HS-5 (cell line): ENCODE data around the gene POU2F2.

Experiments
- DNase-seq: peaks from one replicate; pipeline ENCODE4 v3.0.0-alpha.2; 2012; ENCODE audit warnings: low read depth

POU2F2 gene

DNA sequence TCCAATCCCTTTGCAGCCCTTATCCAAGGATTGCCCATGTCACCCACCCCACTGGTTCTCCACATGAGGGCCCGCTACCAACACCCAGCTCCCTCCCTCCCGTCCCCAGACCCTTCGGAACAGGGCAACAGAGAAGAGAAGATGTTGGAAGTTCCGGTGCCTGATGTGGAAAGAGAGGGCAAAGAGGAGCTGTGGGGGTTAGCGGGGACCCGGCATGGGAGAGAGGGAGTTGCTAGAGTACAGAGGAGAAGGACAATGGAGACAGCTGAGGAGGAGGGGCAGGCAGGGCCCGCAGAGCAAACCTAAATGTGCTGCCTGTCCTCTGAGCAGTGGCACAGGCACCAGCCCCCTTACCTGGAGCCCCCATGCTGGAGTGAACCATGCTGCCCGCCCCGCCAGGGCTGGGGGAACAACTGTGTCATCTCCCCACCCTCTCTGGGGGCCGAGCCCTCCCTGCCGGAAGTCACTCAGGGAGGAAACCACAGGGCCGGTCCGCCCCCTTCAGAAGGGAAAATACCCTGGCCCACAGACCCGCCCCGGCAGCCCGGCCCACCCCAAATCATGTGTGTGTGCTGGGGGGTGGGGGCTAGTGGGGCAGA lies at the start of gene POU2F2:
POU2F2 (minus strand) TSS at position 417 of the 599 bp plus-strand sequence; CDS start at position 382, 35 bp downstream.
- DNase-seq: no peak

DNA sequence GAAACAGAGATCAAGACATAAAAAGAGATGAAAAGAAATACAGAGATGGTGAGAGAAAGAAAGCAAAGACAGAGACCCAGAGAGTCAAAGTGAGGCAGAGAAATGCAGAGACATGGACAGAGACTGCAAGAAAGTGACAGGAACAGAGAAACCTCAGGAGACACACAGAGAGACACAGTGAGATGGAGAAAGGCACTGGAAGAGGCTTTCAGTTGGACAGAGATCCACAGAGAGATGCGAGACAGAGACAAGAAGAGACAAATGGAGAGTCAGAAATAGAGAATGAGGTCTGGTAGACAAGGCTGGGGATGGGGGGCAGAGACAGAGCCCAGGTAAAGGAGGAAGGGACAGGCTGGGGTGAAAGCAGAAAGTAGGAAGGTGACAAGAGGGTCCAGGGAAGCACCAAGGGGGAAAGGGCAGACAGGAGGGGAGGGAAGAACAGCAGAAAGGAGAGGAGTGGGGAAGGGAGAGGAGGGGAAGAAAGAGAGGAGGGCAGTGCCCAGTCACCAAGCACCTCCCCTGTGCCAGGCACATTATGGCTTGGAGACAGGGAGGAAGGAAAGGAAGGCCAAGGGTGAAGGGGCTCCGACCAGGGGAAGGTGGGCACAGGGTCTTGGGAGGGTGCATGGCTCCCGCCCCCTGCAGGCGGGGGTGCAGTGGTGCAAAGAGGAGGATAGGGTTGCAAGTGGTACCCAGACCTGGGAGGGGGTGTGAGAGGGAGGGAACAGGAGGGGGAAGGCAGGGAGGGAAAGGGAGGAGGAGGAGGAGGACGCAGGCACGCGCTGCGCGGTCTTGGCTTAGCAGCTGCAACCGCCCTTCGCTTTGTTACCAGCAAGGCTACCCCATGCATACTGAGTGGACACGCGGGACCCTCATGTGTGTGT lies 46.8 kb upstream of the POU2F2 start:
- DNase-seq: no peak

DNA sequence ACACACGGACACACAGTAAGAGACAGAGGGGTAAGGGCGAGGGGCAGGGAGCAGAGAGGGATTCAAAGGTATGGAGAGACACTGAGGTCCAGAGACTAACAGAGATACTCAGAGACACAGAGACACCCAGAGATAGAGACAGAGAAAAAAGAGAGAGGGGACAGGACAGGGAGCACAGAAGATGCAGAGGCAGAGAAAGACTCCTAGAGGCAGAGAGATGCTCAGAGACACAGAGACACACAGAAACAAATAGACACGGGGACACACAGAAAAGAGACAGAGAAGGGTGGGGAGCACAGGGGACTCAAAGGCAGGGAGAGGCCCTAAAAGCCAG lies 45.4 kb upstream of the POU2F2 start:
- DNase-seq: no peak

DNA sequence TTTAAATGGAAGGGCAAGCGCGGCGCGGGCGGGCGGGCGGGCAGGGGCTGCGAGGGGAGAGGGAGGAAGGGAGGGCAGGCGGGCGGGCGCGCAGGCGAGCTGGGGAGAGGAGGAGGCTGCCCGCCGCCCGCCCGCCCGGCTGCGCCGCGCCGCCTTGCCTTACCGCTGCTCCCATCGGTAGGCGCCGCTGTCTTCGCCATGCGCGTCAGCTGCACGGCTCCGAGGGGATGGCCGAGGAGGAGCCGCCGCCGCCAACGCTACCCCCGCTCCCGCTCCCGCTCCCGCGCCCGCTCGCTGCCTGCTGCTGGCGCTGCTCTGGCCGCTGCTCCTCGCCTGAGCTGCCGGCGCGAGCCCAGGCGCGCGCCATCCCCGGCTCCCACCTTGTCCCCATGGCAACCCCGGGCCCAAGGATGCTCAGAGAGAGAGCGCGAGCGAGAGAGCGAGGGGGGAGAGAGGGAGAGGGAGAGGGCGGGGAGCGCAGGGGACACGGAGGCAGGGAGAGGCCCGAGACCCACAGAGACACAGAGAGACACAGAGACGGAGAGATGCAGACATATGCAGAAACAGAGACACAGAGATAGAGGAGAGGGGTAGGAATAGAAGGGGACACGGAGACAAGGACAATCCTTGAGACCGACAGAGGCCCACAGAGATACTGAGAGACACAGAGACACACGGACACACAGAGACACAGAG lies 44.9 kb upstream of the POU2F2 start:
- DNase-seq: no peak

DNA sequence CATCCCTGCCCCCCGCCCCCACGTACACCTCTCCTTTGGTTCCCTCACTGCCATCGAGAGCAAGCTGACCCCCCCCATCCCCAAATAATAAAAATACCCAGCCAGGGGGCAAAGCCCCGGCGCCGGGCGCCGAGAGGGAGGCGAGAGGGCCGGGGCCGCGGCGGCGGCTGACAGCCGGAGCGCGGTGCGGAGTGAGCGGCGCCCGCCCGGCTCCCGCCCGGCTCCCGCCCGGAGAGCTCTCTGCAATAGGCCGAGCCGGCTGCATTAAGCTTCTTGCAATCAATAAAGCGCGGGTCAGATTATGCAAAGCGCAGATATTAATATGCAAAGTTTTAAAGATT lies 44.4 kb upstream of the POU2F2 start:
- DNase-seq: no peak

DNA sequence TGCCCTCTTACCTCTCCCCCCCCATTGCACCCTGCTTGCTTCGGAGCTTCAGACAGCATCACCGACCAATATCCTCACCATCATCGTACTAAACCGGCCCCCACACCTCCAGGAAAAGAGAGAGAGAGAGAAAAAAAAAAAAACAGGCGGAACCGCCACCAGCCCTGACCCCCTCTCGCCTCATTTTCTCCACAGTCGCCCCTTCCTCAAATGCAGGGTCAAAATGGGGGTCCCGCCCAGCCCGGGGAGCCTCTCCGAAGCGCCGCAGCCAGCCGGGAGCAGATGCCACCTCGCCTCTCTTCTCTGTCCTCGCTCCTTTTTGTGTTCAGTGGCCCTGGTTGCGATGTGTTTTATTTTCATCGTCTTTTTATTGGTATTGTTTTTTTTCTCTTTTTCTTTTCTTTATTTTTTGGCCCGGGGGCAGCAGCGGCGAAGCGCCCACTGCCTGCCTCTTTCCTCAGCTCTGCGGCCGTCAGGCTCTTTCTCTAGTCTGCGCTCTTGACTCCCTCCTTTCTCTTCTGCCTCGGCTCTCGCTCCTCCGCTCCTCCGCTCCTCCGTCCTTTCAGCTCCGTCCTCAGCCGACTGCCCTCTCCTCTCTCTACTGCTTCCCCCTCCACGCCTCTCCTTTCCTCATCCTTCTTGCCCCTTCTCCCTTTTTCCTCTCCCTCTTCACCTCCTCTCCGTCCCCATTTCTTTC lies 43.9 kb upstream of the POU2F2 start:
- no peak for DNase-seq

DNA sequence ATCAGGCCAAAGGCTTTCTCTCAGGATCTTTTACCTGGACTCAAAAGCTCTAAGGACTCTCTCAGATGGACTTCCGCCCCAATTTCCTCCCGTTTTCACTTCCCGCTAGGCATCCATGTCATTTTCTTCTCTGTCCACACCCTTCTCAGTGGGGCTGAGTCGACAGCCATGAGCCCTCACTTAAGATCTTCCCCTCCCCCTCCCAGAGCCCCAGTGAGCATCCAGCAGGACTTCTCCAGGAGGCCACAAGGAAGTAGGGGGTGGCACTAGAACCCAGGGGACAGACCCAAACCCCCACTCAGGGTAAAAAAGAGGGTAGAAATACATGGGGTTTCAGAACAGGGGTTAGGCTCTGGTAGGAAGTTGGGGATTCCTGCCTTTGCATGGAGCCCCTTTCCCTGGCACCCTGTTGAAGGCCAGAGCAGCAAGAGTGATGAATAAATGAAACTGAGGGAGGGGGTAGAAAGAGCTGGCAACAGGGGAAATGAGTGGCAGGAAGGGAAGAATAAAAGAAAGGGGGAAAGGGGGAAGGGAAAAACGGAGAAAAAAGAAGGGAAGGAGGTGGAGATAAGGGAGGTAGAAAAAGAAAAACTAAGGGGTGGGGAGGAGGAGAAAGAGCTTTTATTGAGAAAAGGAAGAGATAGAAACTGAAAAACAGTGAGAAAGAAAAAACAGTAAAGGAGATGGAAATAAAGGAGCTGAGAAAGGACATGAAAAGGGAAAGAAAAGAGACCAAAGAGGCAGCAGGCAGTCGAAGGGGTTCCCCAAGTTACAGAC lies 42.9 kb upstream of the POU2F2 start:
- no peak for DNase-seq

DNA sequence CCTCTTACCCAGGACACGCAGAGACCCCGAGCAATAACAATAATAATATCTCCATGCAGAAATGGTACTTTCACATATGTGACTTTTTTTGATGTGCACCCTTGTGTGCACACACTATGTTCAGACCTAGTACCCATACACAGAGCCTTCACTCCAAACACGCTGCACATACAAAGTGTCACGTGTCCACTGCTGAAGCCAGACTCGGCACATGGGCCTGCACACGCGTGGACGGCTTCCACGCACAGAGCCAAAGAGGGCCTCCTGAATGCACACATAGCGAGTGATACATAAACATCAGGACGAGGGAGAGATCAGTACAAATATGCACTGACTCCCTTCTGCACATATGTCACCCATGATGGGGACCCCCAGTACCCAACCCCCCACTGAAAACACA lies 41.9 kb upstream of the POU2F2 start:
- no peak for DNase-seq

DNA sequence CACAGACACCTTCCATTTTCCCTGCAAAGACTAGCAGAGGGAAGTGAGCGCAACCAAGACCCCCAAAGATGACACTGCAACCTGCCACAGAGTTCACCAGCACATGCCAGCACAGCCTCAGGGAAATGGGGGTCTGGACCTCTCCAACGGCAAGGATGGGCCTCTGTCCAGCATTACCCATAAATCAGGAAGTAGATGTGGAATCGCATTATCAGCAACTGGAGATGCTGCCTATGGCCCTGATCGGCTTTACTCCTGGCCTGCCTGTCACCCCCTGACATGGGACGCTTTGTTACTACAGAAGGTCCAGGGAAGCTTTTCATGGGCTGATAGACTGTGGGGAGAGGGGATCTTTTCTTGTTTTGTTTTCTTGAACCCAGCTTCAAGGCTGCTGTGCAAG lies 41.4 kb upstream of the POU2F2 start:
- DNase-seq: no peak

DNA sequence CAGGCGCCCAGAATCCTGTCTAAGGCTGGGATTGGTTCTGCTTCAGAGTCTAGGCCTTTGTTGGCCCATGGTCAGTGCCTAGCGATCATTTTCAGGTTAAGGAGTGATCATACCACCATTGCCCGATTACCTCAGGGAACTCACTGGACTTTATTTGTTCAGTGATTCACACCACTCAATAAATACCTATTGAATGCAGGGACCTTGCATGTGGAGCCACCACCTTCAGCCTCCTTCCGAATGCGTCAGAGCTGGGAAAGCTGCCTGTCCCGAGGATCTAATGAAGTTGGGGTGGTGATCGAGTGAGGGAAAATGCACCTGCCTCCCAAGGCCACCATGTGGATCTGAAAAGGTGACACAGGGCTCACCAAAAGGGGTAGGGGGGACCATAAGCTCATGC lies 40.0 kb upstream of the POU2F2 start:
- DNase-seq: no peak

DNA sequence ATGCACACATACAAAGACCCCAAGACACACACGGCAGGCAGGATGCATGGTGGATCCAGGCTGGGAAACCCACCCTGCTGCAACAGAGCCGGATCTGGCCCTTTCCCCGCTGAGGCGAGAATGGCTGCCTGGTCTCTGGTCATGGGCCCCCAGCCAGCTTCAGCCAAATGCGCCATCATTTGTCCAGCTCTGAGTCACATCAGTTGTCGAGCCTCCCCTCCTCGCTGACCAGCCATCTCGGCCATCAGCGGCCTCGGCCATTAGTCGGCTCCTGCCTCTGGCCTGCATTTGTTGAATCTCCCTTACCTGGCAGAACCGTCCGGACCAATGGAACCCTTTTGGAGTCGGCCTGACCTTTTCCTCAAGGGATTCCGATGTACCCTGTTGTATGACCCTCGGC lies 38.5 kb upstream of the POU2F2 start:
- DNase-seq: no peak

DNA sequence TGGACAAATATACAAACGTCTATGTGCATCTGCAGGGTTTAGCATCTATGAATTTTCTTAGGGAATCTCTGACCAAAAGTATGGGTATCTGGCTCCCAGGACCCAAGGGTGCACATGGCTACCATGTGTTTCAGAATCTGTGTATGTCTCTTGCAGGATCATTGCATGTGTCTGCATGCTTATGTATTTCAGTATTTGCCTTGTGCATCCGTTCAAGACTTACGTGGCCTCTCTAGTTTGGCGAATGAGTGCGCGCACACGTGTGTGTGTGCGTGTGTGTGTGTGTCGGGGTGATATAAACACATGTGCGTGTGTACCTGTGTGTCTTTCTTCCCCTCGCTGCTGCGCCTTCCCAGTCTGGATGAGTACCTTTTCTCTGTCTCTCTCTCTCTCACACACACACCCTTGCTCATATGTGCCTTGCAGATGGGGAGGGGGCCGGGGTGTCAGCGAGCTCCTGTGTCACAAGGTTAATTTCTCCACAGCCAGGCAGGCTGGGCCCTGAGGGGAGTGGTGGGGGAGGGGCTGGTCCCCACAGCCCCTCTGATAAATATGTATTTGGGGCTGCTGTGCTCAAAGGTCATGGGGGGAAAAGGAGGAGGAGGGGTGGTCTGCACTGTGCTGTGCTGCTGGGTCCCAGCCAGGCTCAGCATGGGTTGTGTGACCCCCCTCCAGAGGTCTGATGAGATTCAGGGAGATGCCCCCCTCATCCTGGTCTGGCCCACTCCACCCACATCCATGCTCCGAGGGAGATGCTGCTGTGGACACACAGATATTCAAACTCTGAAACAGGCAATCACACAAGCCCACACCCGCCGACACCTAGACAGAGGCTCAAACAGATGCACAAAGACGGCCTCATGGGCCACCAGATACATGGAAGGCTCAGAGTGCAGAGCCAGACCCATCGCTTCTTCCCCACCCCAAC lies 37.5 kb upstream of the POU2F2 start:
- DNase-seq: no peak

DNA sequence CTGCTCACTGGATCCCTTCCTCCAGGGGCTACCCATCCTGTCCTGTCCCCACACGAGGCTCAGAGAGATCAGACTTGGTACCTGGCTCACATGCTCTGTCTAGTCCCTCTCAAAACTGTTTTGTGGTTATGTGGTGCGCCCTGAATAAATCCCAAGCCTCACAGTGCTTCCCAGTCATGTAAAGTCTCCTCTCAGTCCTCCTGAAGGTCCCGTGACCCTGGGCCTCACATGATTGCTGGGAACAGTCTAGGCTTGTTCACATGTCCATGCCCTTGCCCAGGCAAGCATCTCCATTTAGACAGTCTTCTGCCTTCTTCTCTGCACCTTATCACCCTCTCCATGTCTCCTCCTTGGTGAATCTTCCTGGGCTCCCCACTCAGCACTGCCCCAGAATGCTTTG lies 36.0 kb upstream of the POU2F2 start:
- no peak for DNase-seq

DNA sequence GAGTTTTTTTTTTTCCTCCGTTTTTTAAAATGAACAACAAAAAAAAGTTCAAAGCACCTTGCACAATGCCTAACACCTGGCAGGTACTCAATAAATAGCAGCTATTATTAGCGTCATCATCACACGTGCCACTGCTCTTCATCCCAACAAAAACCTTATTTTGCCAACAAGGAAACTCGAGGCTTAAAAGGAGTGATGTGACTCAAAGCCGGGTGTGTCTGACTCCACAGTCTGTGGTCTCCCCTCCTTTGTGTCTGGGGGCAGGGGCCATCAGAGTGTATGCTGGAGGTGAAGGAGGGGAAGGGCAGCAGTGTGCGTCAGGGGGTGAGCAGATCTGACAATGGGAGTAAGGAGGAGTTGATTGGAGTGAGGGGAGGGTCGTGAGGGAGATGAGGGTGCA lies 34.1 kb upstream of the POU2F2 start:
- no peak for DNase-seq

DNA sequence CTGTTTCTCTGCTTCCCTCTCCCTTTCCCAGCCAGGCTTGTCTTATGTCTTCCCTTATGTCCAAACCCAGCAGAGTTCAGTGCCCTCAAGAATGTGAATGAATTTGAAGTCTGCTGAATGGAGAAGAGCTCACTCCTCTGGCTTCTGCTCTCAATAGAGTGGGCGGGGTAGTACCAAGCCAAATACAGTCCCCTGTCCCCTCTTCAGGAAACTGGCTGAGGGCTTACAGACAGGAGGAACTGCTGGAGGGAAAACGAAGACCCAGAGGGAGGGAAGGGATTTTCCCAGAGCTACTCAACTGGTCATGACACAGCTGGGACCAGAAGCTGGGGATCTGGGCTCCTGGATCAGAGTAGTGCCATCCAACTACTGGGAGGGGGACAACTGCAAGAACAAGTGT lies 32.9 kb upstream of the POU2F2 start:
- DNase-seq: no peak

DNA sequence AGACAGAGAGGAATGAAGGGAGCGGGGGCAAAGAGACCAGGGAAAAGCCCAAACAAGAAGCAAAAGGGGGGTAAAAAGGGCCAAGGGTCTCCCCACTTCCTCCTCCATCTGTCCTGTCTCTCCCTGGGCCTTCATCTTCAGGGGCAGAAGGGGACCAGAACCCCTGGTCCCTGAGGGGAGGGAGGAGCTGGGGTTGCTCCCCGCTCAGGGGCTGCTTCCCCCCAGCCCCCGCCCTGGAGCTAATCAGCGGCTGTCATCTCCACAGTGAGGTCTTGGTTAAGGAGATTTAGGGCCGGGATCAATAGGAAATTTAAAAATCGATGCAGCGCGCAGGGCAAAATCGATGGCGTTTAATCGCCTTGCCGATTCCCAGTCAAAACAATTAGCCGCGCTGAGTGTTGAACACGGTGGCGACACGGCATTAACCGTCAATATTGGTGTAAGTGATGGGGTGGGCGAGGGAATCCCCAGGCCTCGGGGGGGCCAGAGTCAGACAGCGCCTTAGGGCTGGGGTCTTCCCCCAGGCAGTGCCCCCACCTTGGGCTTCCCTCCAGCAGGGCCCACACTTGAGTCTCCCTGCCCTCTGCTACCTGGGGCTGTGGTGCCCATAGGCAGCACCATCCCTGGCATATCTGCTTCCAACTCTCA lies 29.5 kb upstream of the POU2F2 start:
- no peak for DNase-seq

DNA sequence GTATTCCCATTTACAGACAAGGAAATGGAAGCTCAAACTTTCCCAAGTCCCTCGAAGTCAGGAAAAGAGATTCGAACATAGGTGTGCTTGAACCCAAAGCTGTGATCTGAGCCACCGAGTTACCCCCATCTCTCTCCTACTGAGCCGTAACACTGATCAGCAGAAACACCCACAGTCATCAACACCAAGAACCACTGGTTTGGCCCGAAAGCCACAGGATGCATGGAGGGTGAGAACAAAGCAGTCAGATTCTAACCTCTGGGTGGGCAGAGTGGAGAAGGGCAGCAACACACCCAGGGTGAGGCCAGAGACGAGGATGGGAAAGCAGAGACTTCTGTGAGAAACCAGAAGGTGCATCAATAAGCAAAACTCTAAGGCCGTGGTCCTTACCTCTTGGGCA lies 27.7 kb upstream of the POU2F2 start:
- no peak for DNase-seq

DNA sequence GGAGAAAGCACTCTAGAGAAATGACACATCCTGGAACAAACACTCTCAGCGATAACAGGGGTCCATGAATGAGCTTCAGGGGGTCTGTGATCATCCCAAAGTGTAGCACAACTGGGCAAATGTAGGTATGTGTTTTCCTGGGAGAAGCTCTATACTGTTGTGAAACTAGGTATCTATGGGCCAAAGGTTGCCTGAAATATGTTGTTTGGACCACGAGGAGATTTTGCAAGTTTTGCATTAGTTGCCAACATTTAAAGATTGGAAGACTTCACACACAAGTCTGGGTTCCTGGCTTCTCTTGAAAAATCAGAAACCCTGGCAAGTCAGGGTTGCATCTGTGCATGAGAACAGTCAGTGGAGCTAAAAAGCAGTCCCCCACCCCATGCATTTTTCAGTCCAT lies 26.7 kb upstream of the POU2F2 start:
- no peak for DNase-seq

DNA sequence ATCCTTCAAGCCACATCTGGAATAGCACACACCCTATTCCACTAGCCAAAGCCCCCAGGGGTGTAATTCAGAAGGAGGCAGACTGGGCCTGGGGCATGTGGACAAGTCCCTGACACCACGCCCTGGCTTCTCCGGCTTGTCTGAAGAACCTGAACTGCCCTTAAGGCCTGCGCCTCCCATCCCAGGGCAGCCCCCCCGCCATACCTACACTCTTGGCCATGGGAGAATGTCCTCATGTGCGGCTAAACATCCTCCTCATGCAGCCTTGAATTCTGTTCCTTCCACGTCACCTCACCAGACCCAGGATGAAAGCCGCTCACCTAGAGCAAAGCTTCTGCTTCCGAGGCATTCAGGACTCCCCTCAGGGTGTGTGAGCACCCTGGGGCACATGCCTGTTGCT lies 24.3 kb upstream of the POU2F2 start:
- DNase-seq: no peak

DNA sequence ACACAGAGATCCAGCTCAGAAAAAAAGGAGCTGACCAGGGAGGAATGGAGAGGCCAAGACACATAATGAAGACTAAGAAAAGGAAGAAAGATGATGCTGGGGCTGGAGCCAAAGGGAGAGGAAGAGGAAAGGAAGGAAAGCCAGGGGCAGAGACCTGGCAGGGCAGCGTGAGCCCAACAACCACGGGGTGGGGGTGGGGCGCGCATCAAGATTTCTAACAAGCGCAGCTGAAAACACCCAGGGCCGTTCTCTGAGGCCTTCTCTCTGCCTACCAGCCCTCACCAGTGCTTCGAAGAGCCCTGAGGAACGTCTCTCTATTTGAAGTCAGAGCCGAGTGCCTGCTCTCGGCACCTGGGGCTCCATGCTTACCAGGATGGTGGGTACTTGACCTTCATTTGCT lies 23.6 kb upstream of the POU2F2 start:
- no peak for DNase-seq
